B cell (primary cell): ENCODE data around the gene SPINK2.

Experiments
- EZH2 ChIP-seq: IDR thresholded peaks from 2 replicates; pipeline ENCODE4 v1.6.1; 2012; ENCODE audit warnings: borderline replicate concordance, low read depth, mild to moderate bottlenecking, moderate library complexity, low read length; ENCODE audit not compliant: insufficient read depth, poor library complexity, severe bottlenecking
- TF ChIP-seq, protein P1 (sequence below): fragments of 200-600 bp; IDR thresholded peaks from one replicate; pipeline ENCODE4 v1.8.0; 2022; ENCODE audit warnings: antibody characterized with exemption, mild to moderate bottlenecking

DNA sequence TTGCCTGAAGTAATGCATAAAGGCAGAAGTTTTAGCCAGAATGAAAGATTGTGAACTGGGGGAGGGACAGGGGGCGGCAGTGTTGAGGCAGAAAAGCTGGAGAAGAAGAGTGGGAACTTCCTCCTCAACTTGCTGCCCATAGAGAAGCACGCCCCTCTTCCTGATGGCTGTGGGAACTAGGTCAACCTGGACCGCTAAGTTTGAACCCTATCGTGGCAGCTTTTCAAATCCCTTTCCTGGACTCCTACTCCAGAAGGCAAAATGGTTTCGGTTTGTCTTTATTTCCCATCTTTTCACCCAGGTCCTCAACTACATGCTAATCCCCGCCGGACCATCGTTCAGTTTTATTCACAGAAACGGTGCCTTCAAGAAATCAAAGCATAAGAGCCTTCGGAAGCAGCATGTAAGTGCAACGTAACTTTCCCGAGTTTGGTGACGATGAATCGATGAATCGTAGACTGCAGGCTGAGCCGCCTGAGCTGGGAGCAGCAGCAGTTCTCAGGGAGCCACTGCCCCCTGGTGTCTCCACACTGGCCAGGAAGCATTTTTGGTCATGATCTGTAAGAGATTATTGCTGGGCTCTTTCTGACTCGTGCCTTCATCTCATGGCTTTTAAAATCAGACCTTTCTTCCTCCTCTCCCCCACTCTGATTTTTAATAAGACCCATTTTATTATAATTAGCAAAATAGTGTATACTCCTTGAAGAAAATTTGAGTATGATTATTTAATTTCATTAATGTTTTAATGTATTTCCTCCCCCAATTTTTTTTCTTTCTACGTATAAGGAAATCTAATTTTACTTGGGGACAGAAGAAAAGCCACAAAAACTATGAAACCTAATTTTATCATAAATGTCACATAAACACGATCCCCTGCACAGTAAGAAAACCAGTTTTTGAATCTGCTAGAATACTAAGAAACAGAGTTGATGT is 21.4 kb downstream of the SPINK2 start:
- TF ChIP-seq, protein P1, sequence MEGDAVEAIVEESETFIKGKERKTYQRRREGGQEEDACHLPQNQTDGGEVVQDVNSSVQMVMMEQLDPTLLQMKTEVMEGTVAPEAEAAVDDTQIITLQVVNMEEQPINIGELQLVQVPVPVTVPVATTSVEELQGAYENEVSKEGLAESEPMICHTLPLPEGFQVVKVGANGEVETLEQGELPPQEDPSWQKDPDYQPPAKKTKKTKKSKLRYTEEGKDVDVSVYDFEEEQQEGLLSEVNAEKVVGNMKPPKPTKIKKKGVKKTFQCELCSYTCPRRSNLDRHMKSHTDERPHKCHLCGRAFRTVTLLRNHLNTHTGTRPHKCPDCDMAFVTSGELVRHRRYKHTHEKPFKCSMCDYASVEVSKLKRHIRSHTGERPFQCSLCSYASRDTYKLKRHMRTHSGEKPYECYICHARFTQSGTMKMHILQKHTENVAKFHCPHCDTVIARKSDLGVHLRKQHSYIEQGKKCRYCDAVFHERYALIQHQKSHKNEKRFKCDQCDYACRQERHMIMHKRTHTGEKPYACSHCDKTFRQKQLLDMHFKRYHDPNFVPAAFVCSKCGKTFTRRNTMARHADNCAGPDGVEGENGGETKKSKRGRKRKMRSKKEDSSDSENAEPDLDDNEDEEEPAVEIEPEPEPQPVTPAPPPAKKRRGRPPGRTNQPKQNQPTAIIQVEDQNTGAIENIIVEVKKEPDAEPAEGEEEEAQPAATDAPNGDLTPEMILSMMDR: peak; percentile 87
- no peak for TF ChIP-seq EZH2
